ENCODE measurements around the gene FAM240A.

FAM240A gene

GRCh38 chr3:46669191-46669999, 57.1 kb downstream of the FAM240A start:
- H3K27ac ChIP-seq: no peak overlapping the region
- TF ChIP-seq, protein P1, sequence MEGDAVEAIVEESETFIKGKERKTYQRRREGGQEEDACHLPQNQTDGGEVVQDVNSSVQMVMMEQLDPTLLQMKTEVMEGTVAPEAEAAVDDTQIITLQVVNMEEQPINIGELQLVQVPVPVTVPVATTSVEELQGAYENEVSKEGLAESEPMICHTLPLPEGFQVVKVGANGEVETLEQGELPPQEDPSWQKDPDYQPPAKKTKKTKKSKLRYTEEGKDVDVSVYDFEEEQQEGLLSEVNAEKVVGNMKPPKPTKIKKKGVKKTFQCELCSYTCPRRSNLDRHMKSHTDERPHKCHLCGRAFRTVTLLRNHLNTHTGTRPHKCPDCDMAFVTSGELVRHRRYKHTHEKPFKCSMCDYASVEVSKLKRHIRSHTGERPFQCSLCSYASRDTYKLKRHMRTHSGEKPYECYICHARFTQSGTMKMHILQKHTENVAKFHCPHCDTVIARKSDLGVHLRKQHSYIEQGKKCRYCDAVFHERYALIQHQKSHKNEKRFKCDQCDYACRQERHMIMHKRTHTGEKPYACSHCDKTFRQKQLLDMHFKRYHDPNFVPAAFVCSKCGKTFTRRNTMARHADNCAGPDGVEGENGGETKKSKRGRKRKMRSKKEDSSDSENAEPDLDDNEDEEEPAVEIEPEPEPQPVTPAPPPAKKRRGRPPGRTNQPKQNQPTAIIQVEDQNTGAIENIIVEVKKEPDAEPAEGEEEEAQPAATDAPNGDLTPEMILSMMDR (conservative IDR thresholded peaks at IDR 0.05): no peak

GRCh38 chr3:46670000-46670890, 57.9 kb downstream of the FAM240A start:
- no peak overlapping the region for H3K27ac ChIP-seq
- TF ChIP-seq, protein P1 (conservative IDR thresholded peaks at IDR 0.05): no peak

DNA sequence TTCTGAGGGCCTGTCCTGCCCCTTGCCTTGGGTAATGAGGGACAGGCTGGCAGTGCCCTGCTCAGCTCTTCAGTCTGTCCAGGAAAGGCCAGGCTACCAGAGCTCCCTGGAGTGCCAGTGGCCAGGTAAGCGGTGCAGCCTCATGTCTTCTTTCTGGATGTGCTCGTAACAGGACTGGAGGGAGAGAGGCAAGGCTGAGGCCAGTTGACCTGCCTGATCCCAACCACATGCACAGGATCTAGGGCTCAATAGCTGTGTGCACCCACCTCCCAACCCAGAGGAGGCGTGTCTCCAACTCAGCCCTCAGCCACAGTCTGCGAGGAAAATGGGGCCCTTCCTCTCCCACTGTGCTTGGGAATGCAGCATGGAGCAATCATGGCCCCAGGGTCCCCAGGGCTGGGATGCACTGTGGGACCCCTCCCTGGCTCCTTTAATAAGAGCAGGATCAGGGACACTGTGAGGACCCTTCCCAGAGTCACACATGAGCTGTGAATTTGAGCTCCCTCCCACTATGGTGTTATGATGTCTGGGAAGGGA, 58.6 kb downstream of the FAM240A start:
- TF ChIP-seq, protein P1 (conservative IDR thresholded peaks at IDR 0.05): no peak
- no peak overlapping the region for H3K27ac ChIP-seq

- no peak overlapping the region for H3K27ac ChIP-seq
- TF ChIP-seq, protein P1 (conservative IDR thresholded peaks at IDR 0.05): no peak
Measured at GRCh38 chr3:46671541-46672348, 59.4 kb downstream of the FAM240A start.

DNA sequence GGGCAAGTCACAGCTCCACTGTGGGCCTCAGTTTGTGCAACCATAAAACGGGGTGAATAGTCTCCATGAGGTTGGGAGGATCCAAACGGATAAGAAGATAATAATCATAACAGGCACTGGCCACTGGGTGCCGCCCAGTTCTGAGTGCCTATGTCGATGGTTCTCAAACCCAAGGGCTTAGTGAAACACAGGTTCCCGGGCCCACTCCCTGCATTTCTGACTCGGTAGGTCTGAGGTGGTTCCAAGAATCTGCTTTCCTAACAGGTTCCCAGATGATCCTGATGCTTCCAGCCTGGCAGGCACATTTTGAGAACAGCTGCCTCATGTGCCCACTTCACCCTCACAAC, 60.0 kb downstream of the FAM240A start:
- no peak overlapping the region for H3K27ac ChIP-seq
- TF ChIP-seq, protein P1 (conservative IDR thresholded peaks at IDR 0.05): no peak

DNA sequence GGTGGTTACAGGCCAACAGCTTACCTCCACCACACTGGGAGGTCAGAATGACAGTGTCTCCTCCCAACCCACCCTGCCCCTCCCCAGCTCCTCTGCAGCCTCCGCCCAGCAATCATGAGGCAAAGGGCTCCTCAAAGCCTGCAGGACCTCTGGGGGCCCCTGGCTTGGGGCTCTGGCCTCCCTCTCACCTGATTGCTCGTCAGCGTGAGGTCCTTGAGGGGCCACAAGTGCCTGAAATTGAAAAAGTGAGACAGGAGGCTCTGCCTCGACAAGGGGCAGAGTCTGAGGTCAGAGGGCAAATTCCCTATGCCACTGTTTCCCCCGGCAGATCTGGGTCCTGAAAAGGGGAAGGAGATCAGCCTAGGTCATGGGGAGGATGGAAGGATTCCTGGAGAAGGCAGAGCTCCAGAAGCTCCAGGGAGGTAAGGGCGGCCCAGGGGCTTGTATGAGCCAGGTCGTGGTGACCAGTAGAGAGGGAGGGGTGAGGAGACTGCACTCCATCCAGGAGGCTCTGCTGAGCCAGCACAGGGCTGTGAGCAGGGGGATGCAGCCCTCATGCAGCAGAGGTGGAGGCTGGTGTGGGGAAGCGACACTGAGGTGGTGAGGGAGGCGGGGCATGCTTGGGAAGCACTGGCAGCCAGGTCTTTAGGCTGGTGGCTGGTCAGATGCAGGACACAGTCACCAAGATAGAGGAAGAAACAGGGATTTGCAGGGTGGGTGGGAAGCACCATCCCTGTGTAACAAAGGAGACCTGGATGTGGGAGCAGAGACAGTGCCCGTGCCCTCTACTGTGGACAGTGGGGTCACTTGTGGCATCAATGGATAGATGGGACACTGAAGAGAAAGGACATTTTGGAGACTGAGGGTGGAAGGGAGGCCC, 61.1 kb downstream of the FAM240A start:
- TF ChIP-seq, protein P1 (conservative IDR thresholded peaks at IDR 0.05): no peak
- H3K27ac ChIP-seq: no peak overlapping the region
